H1 (cell line): Measurements from ENCODE around the gene NYAP2. TPM values are rescaled to one million over a fixed set of nuclear protein-coding genes. Genes with fewer than 3 reads are reported as not detected.

Experiments used
- CTCF ChIA-PET: fragments of 300-600 bp; sonication (Branson Sonifier 250); formaldehyde crosslinking; loops from one replicate; lab custom pipeline; 2021; ENCODE audit not compliant: partially characterized antibody; lab: Charles Lee
- POLR2A ChIA-PET: fragments of 300-600 bp; sonication (Branson Sonifier 250); formaldehyde crosslinking; loops from one replicate; lab custom pipeline; 2021; ENCODE audit warnings: inconsistent platforms; ENCODE audit not compliant: partially characterized antibody; lab: Charles Lee
- DNase-seq, 2 experiments: peaks; one replicate each; pipeline versions ENCODE4 v3.0.0 to v3.0.0-alpha.2; 2010 to 2022; ENCODE audit warnings: low spot score in 2 of 2, low read depth in 1 of 2, mixed read lengths in 1 of 2
- FAIRE-seq: peaks from 2 replicates; lab custom pipeline; 2011; peaks lifted over from hg19 to GRCh38; lab: Jason Lieb, UNC
- H2AFZ ChIP-seq: 2 replicates; pipeline ENCODE4 v1.8.1; 2012; ENCODE audit warnings: low read length, inconsistent platforms
- H2AK5ac ChIP-seq: 2 replicates; pipeline ENCODE4 v1.6.1; 2013; ENCODE audit warnings: low read depth, low read length
- H2BK120ac ChIP-seq: replicated peaks from 2 replicates; pipeline ENCODE3; 2013; ENCODE audit warnings: low read depth, low read length, inconsistent platforms
- H2BK12ac ChIP-seq: 2 replicates; pipeline ENCODE4 v1.6.1; 2013; ENCODE audit warnings: low read depth, low read length
- H2BK15ac ChIP-seq: 2 replicates; pipeline ENCODE4 v1.6.1; 2013; ENCODE audit warnings: low read length
- H2BK20ac ChIP-seq: 2 replicates; pipeline ENCODE4 v1.6.1; 2013; ENCODE audit warnings: low read length
- H2BK5ac ChIP-seq: 2 replicates; pipeline ENCODE4 v1.6.1; 2013; ENCODE audit warnings: low read depth, low read length
- H3K14ac ChIP-seq: 2 replicates; pipeline ENCODE4 v1.6.1; 2013; ENCODE audit warnings: inconsistent platforms; ENCODE audit not compliant: insufficient read length
- H3K18ac ChIP-seq: 2 replicates; pipeline ENCODE4 v1.6.1; 2013; ENCODE audit warnings: low read length; ENCODE audit errors: extremely low read depth
- H3K23ac ChIP-seq: 2 replicates; pipeline ENCODE4 v1.6.1; 2013; ENCODE audit warnings: inconsistent platforms; ENCODE audit not compliant: insufficient read length
- H3K23me2 ChIP-seq: 2 replicates; pipeline ENCODE4 v1.6.1; 2013; ENCODE audit warnings: low read depth, low read length
- H3K27ac ChIP-seq: 2 replicates; pipeline ENCODE4 v1.6.1; 2011; ENCODE audit warnings: low read depth, low read length, inconsistent platforms
- H3K27me3 ChIP-seq, 4 experiments: replicated peaks in 1 of 4; 1 replicate in 1 of 4; 2 replicates in 3 of 4; pipeline versions ENCODE4 v1.6.1 to v1.8.1; 2011 to 2013; ENCODE audit warnings: low read length in 3 of 4, mild to moderate bottlenecking in 3 of 4, inconsistent platforms in 2 of 4, mixed read lengths in 2 of 4, moderate library complexity in 1 of 4; ENCODE audit not compliant: control insufficient read depth in 3 of 4, insufficient read depth in 3 of 4; ENCODE audit errors: extremely low read depth in 1 of 4
- H3K36me3 ChIP-seq, 4 experiments: 2 replicates each; pipeline versions ENCODE4 v1.6.1 to v1.8.1; 2011 to 2013; ENCODE audit warnings: mild to moderate bottlenecking in 4 of 4, low read length in 3 of 4, moderate library complexity in 2 of 4, control low read depth in 1 of 4, inconsistent platforms in 1 of 4; ENCODE audit not compliant: insufficient read depth in 4 of 4, control insufficient read depth in 2 of 4
- H3K4ac ChIP-seq: replicated peaks from 2 replicates; pipeline ENCODE3; 2013; ENCODE audit warnings: low read length, low read depth, mixed read lengths, inconsistent platforms; ENCODE audit not compliant: insufficient read length
- H3K4me1 ChIP-seq, 4 experiments: replicated peaks in 1 of 4; 1 replicate in 1 of 4; 2 replicates in 3 of 4; pipeline versions ENCODE4 v1.6.1 to v1.8.1; 2011 to 2013; ENCODE audit warnings: low read length in 3 of 4, inconsistent platforms in 2 of 4, mixed read lengths in 1 of 4; ENCODE audit not compliant: insufficient read depth in 4 of 4, control insufficient read depth in 3 of 4
- H3K4me2 ChIP-seq, 2 experiments: 2 replicates each; pipeline versions ENCODE4 v1.6.1 to v1.8.1; 2011 to 2013; ENCODE audit warnings: low read depth in 2 of 2, low read length in 2 of 2, control low read depth in 1 of 2, inconsistent platforms in 1 of 2, mild to moderate bottlenecking in 1 of 2; ENCODE audit not compliant: insufficient read depth in 1 of 2
- H3K4me3 ChIP-seq, 4 experiments: fragments of 200-600, 300-600 bp in 1 of 4; sonication (generic), shearing (Covaris generic), sonication (Bioruptor Twin) in 1 of 4; 2 replicates each; pipeline versions ENCODE4 v1.5.1 to v1.8.1; 2011 to 2016; ENCODE audit warnings: low read length in 4 of 4, low read depth in 3 of 4, control low read depth in 2 of 4, inconsistent platforms in 2 of 4, mild to moderate bottlenecking in 2 of 4, mixed read lengths in 1 of 4, moderate library complexity in 1 of 4; ENCODE audit not compliant: insufficient read depth in 2 of 4; ENCODE audit errors: extremely low read depth in 1 of 4
- H3K56ac ChIP-seq: replicated peaks from 2 replicates; pipeline ENCODE3; 2013; ENCODE audit warnings: low read depth, mild to moderate bottlenecking, mixed read lengths, low read length, inconsistent platforms; ENCODE audit not compliant: insufficient read length
- H3K79me1 ChIP-seq: 2 replicates; pipeline ENCODE4 v1.6.1; 2013; ENCODE audit warnings: low read depth, low read length, control low read depth
- H3K79me2 ChIP-seq, 2 experiments: 2 replicates each; pipeline versions ENCODE4 v1.6.1 to v1.8.1; 2012 to 2013; ENCODE audit warnings: low read length in 2 of 2, mild to moderate bottlenecking in 2 of 2, inconsistent platforms in 1 of 2; ENCODE audit not compliant: insufficient read depth in 2 of 2, control insufficient read depth in 1 of 2
- H3K9ac ChIP-seq, 4 experiments: replicated peaks in 1 of 4; 1 replicate in 1 of 4; 2 replicates in 3 of 4; pipeline versions ENCODE4 v1.6.1 to v1.8.1; 2011 to 2013; ENCODE audit warnings: low read depth in 3 of 4, low read length in 3 of 4, control low read depth in 2 of 4, mild to moderate bottlenecking in 2 of 4, moderate library complexity in 2 of 4, inconsistent platforms in 1 of 4; ENCODE audit errors: extremely low read depth in 1 of 4
- H3K9me3 ChIP-seq, 2 experiments: 2 replicates each; pipeline versions ENCODE4 v1.6.1 to v1.8.1; 2012 to 2013; ENCODE audit warnings: mild to moderate bottlenecking in 2 of 2, moderate library complexity in 2 of 2, control low read depth in 1 of 2, inconsistent platforms in 1 of 2, low read depth in 1 of 2, low read length in 1 of 2, mixed read lengths in 1 of 2; ENCODE audit not compliant: insufficient read depth in 2 of 2
- H4K20me1 ChIP-seq, 2 experiments: replicated peaks in 1 of 2; 2 replicates each; pipeline versions ENCODE3 to v1.8.1; 2011 to 2013; ENCODE audit warnings: inconsistent platforms in 2 of 2, low read length in 2 of 2, mild to moderate bottlenecking in 1 of 2; ENCODE audit not compliant: insufficient read depth in 2 of 2, control insufficient read depth in 1 of 2
- H4K5ac ChIP-seq: 2 replicates; pipeline ENCODE4 v1.6.1; 2013; ENCODE audit warnings: low read length, low read depth, mixed read lengths, inconsistent platforms; ENCODE audit not compliant: insufficient read length
- H4K8ac ChIP-seq: 2 replicates; pipeline ENCODE4 v1.8.0; 2013; ENCODE audit warnings: mild to moderate bottlenecking, moderate library complexity, low read length, inconsistent platforms; ENCODE audit not compliant: insufficient read depth; ENCODE audit errors: extremely low read depth
- H4K91ac ChIP-seq: replicated peaks from 2 replicates; pipeline ENCODE3; 2013; ENCODE audit warnings: low read length, mixed read lengths, inconsistent platforms; ENCODE audit not compliant: insufficient read length
- MAFK ChIP-seq: IDR thresholded peaks from 2 replicates; pipeline ENCODE4 v1.6.1; 2012; ENCODE audit warnings: low read depth, mild to moderate bottlenecking, improper control_type of control experiment, low read length
- RAD21 ChIP-seq, 2 experiments: IDR thresholded peaks in 1 of 2; conservative IDR thresholded peaks in 1 of 2; 2 replicates each; pipeline ENCODE4 v1.6.1; 2011; ENCODE audit warnings: low read depth in 2 of 2, low read length in 2 of 2, improper control_type of control experiment in 1 of 2, inconsistent platforms in 1 of 2, mild to moderate bottlenecking in 1 of 2, moderate library complexity in 1 of 2
- SP2 ChIP-seq: IDR thresholded peaks from 2 replicates; pipeline ENCODE4 v1.6.1; 2012; ENCODE audit warnings: mild to moderate bottlenecking, low read length, inconsistent platforms
- WGBS, 2 experiments: shearing (Covaris generic) in 1 of 2; methylation state at CpG; one replicate each; pipeline versions ENCODE4 v1.1.6 to v1.1.7; 2013 to 2015; ENCODE audit warnings: low lambda C conversion rate in 2 of 2, mixed read lengths in 2 of 2, inconsistent platforms in 1 of 2, low coverage in 1 of 2, missing lambda C conversion rate in 1 of 2; ENCODE audit not compliant: insufficient replicate concordance in 2 of 2, insufficient coverage in 1 of 2, insufficient read length in 1 of 2; ENCODE audit errors: extremely low coverage in 1 of 2, missing lambda C conversion rate in 1 of 2; 5-methylcytosine and 5-hydroxymethylcytosine counted together
- polyA plus RNA-seq, 7 experiments: library from polyadenylated mRNA; depleted of rRNA in 3 of 7; stranded (reverse) in 5 of 7; unstranded in 2 of 7; fragments of >200 nt in 5 of 7; fragments of 200-250 nt in 2 of 7; gene quantifications; 1 replicate in 5 of 7; 2 replicates in 1 of 7; 4 replicates in 1 of 7; pipeline versions ENCODE4 v1.2.1 to v1.2.3, GENCODE V29; 2011 to 2013; ENCODE audit warnings: missing spikeins in 2 of 7, mixed read lengths in 2 of 7
- total RNA-seq: library from RNA; stranded (reverse); fragmentation: NEBNext Ultra II Directional; extraction: Animal tissue kit (Norgen Biotek cat#: 25700); gene quantifications from 2 replicates; pipeline ENCODE4 v1.2.1, GENCODE V29; 2021

NYAP2 gene
- total and polyA plus RNA-seq, 2 of the 8 experiments (the other 6 are each of a cell fraction or from before 2014, with no cell fraction given): not detected

GRCh38 chr2:225693259-225693658 is 293.7 kb downstream of the NYAP2 start:
- Histone ChIP-seq H2BK15ac (no peak overlapping the region), H3K18ac (no peak overlapping the region), H2BK20ac (no peak overlapping the region), H3K4me3 (no peak overlapping the region), H3K9me3 (no peaks in the 10 kb centered on the region), H3K4me2 (no peak overlapping the region), H3K23me2 (no peaks in the 10 kb centered on the region), H3K14ac (no peak overlapping the region), H3K79me1 (no peaks in the 10 kb centered on the region), H3K4me1 (no peaks in the 10 kb centered on the region), H3K4ac (no peak overlapping the region), H3K56ac (no peak overlapping the region), H2AK5ac (no peak overlapping the region), H2BK5ac (no peak overlapping the region), H2BK120ac (no peak overlapping the region), H3K9ac (no peak overlapping the region), H2AFZ (no peak overlapping the region), H3K79me2 (no peaks in the 10 kb centered on the region), H3K23ac (no peak overlapping the region), H2BK12ac (no peak overlapping the region), H4K8ac (no peak overlapping the region), H3K36me3 (no peaks in the 10 kb centered on the region), H4K5ac (no peak overlapping the region), H3K27me3 (no peaks in the 10 kb centered on the region), H3K27ac (no peak overlapping the region), H4K20me1 (no peaks in the 10 kb centered on the region), H4K91ac (no peak overlapping the region)
- FAIRE-seq: no peak
- CTCF ChIA-PET: interaction anchor here (0.6 to 1.6 kb wide), 3 partner anchors 9 to 1109 kb away, joined by 3 to 6 read pairs (median 6); no protein-coding TSS in a partner anchor
- 95% methylated on average over 5 of the region's 5 CpGs; no CpG with 5 or more reads in 1 of the 2 experiments for WGBS, 2 experiments
- POLR2A ChIA-PET: no interaction called here
- no peak for DNase-seq
- TF ChIP-seq SP2: no peak
- peak; percentile 52 to 63 for TF ChIP-seq RAD21 (IDR thresholded peaks at IDR 0.05 in 1 of 2, conservative IDR thresholded peaks at IDR 0.05 in 1 of 2; ENCODE audit: low read depth in 2 of 2, low read length in 2 of 2)
- no peak for TF ChIP-seq MAFK
